IPS-20b (cell line): ENCODE data around the gene FOXJ1.

Experiments
- H3K27ac ChIP-seq: one replicate; pipeline ENCODE4 v1.5.1; 2013; ENCODE audit warnings: low read length
- H3K27me3 ChIP-seq: 2 replicates; pipeline ENCODE4 v1.6.1; 2013; ENCODE audit warnings: mild to moderate bottlenecking, low read length, inconsistent platforms; ENCODE audit not compliant: insufficient read depth
- H3K36me3 ChIP-seq: 2 replicates; pipeline ENCODE4 v1.6.1; 2013; ENCODE audit warnings: low read depth, mild to moderate bottlenecking, inconsistent platforms, low read length, moderate library complexity; ENCODE audit not compliant: insufficient read depth
- H3K4me1 ChIP-seq: 2 replicates; pipeline ENCODE4 v1.6.1; 2013; ENCODE audit warnings: mild to moderate bottlenecking, control low read depth, inconsistent platforms, low read length, moderate library complexity; ENCODE audit not compliant: insufficient read depth
- H3K4me3 ChIP-seq: 2 replicates; pipeline ENCODE4 v1.5.1; 2013; ENCODE audit warnings: mild to moderate bottlenecking, low read length, inconsistent platforms
- H3K9ac ChIP-seq: 2 replicates; pipeline ENCODE4 v1.6.1; 2013; ENCODE audit warnings: low read depth, mild to moderate bottlenecking, inconsistent platforms, low read length, moderate library complexity
- H3K9me3 ChIP-seq: 2 replicates; pipeline ENCODE4 v1.6.1; 2013; ENCODE audit warnings: mild to moderate bottlenecking, low read depth, low read length, inconsistent platforms; ENCODE audit not compliant: insufficient read depth

The FOXJ1 gene

DNA sequence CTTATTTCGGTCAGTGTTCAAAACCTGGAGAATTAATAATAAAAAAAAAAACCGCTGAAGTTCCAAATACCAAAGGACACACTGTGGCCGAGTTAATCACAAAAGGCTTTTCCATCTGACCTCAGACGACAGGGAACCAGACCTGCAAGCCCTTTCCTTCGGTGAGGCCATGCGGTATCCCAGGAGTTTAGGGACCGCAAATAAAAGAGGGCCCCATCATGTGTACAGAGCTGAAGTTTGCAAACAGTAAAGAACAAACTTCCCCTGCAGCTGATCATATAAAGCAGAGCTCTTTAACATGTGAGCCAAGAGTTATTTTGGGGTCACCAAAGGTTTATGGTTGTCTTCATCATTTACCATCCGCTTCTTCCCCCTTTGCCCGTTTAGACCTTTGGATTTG lies 33.0 kb upstream of the FOXJ1 start:
- no peak overlapping the region for H3K4me3 ChIP-seq
- no peak overlapping the region for H3K9ac ChIP-seq
- H3K9me3 ChIP-seq = no peaks in the 10 kb centered on the region
- no peaks in the 10 kb centered on the region for H3K36me3 ChIP-seq
- no peak overlapping the region for H3K27ac ChIP-seq
- no peaks in the 10 kb centered on the region for H3K4me1 ChIP-seq
- H3K27me3 ChIP-seq = no peaks in the 10 kb centered on the region

DNA sequence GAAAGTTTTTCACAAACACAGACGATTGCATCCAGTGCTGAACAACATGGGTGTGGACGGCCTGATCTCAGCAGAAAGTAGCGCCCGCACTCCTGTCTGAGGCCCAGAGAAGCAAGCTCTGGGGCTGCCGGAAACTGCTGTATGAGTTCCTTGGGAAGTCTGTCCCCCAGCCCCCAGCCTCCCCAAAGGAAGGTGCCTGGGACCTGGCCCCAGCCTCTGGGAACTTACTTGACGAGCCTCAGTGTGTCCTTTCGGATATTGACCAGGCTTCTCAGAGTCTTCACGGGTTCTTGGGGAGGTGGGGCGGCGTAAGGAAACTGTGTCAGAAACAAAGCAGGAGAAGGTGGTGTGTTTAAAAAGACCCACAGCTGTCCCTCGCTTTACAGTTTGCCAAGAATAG lies 32.4 kb upstream of the FOXJ1 start:
- Histone ChIP-seq H3K27me3 (no peaks in the 10 kb centered on the region), H3K9ac (no peak overlapping the region), H3K27ac (no peak overlapping the region), H3K36me3 (no peaks in the 10 kb centered on the region), H3K9me3 (no peaks in the 10 kb centered on the region), H3K4me3 (no peak overlapping the region), H3K4me1 (no peaks in the 10 kb centered on the region)

DNA sequence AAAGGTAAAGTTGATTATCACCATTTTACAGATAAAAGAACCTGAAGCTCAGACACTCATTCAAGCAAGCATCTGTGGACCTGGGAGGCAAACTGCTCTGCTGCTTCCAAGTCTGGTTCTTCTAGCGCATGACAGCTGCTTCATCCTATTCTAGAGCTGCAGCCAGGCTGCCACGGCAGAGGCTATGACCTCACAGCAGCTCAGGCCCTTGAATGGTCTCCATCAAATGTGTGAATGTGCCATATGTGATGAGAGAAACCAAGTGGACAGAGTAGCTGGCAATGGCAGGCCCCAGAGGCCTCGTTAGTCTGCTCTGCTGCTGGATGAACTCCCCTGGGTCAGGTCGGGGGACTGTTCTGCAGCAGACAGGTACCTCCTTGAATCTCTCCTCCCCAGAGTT lies 30.7 kb upstream of the FOXJ1 start:
- no peak overlapping the region for H3K9ac ChIP-seq
- H3K9me3 ChIP-seq = no peaks in the 10 kb centered on the region
- no peaks in the 10 kb centered on the region for H3K27me3 ChIP-seq
- no peak overlapping the region for H3K27ac ChIP-seq
- H3K4me1 ChIP-seq = no peaks in the 10 kb centered on the region
- no peak overlapping the region for H3K4me3 ChIP-seq
- no peaks in the 10 kb centered on the region for H3K36me3 ChIP-seq

DNA sequence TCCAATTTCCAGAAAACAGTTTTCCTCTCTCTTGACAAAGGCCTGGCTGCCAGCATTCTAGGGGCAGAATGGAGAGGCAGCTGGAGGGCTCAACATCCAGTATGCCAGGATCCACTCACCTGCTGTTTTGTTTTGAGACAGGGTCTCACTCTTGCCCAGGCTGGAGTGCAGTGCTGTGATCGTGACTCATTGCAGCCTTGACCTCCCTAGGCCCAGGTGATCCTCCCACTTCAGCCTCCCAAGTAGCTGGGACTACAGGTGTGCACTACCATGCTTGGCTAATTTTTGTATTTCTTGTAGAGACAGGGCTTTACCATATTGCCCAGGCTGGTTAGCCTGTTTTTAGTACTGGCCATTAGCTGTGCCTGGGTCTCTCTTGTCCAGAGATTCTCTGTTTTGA lies 29.1 kb upstream of the FOXJ1 start:
- Histone ChIP-seq H3K36me3 (no peaks in the 10 kb centered on the region), H3K27ac (no peak overlapping the region), H3K9ac (no peak overlapping the region), H3K4me1 (no peaks in the 10 kb centered on the region), H3K9me3 (no peaks in the 10 kb centered on the region), H3K27me3 (no peaks in the 10 kb centered on the region), H3K4me3 (no peak overlapping the region)

DNA sequence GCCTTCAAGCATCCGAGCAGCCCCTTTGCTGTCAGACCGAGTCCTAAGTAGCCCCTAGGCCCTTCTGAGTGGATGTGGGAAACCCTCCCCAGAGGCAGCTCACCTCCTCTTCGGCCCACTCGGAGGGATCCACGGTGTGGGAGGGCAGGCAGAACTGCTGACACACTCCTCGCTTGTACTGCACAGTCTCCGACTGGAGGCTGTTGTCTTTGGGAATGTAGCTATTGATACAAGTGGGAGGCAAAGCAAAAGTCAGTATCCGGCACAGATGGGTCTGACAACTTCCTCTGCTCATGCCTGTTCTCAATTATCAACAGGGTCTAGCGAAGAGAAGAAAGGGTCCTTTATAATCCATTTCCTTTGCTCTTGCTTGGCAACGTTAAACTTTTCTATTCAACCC lies 25.9 kb upstream of the FOXJ1 start:
- no peak overlapping the region for H3K27ac ChIP-seq
- peaks cover 10% of the 10 kb centered on the region for H3K4me1 ChIP-seq
- no peaks in the 10 kb centered on the region for H3K36me3 ChIP-seq
- H3K9me3 ChIP-seq = no peaks in the 10 kb centered on the region
- H3K4me3 ChIP-seq = no peak overlapping the region
- no peak overlapping the region for H3K9ac ChIP-seq
- H3K27me3 ChIP-seq = no peaks in the 10 kb centered on the region

DNA sequence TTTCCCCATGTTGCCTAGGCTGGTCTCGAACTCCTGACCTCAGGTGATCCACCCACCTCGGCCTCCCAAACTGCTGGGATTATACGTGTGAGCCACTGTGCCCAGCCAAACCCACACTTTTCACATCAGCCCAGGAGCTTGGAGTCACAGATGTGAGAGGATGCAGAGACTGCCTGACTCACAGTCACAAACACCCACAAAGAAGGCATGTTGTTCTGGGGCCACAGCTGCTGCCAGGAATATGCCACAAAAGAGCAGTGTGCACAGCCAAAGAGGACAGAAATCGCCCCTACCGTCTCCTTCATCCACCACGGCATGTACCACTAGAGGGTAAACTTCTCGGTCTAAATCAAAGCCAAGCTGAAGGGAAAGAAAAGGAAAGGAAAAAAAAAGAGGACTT lies 25.1 kb upstream of the FOXJ1 start:
- no peak overlapping the region for H3K9ac ChIP-seq
- H3K4me1 ChIP-seq = peaks cover 10% of the 10 kb centered on the region
- H3K36me3 ChIP-seq = no peaks in the 10 kb centered on the region
- H3K27me3 ChIP-seq = no peaks in the 10 kb centered on the region
- no peaks in the 10 kb centered on the region for H3K9me3 ChIP-seq
- no peak overlapping the region for H3K27ac ChIP-seq
- H3K4me3 ChIP-seq = no peak overlapping the region

DNA sequence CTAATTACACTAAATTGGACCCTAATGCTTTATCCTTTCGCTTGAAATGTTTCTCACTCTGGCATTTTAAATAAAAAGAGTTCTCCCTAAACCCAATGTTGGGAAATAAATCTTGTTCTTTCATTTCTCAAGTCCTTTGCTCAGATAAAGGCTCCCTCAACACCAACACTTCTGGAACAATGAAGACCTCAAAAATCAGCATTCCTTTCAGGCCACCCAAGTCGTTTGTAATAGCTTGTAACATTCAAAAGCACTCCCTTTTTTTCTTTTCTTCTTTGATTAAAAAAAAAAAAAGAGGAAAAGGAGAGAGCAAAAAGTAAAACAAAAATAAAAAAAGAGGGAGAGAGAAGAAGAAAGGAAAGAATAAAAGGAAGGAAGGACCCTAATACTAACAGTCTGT lies 23.3 kb upstream of the FOXJ1 start:
- H3K9me3 ChIP-seq = no peaks in the 10 kb centered on the region
- no peak overlapping the region for H3K9ac ChIP-seq
- no peak overlapping the region for H3K27ac ChIP-seq
- peaks cover 10% of the 10 kb centered on the region for H3K4me1 ChIP-seq
- no peak overlapping the region for H3K4me3 ChIP-seq
- no peaks in the 10 kb centered on the region for H3K36me3 ChIP-seq
- H3K27me3 ChIP-seq = no peaks in the 10 kb centered on the region

DNA sequence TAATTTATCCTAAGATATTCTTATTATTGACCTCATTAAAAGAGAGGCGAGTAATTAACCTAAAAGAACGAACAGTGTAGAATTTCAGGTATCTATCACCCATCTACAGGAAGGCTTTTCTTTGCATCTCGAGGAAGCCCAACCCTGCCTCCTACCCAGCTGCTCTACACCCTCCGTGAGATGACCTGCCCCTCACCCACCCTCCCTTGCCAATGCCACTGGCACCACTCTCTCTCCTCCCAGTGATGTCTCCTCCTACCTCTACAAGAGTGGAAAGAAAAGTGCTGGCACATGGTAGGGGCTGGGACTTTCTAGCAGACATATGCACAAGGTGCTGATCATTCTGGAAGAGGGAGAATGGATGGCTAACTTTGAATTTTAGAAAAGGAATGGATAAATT lies 22.9 kb upstream of the FOXJ1 start:
- Histone ChIP-seq H3K27ac (no peak overlapping the region), H3K36me3 (no peaks in the 10 kb centered on the region), H3K9me3 (no peaks in the 10 kb centered on the region)

DNA sequence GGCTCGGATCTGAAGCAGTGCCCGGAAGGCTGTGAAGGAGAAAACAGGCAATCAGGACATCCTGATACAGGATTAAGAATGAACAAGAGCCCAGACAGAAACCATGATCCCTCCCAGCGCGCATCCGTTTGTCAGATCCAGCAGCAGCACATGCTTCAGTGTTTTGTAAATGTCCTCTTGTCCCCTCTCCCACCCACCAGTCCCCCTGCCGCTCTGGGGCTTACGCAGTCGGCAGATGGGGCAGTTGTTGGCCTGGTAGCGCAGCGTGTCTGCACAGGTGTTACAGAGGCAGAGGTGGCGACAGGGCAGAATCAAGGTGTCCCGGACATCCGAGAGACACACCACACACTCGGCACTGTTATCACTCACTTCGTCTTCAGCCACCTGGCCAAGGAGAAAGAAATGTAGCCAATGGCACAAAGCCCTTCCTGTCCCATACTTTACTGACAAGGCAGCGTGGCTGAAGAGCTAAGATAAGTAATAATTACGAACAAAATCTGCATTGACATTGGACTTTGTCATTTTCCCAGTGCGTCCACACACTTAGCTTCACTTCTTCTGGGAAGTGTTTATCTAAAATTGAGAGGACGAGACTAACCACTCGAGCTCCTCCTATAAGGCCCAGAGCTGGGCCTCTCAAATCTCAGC lies 20.7 kb upstream of the FOXJ1 start:
- H3K27ac ChIP-seq = no peak overlapping the region
- no peaks in the 10 kb centered on the region for H3K9me3 ChIP-seq
- H3K4me1 ChIP-seq = peaks cover 10% of the 10 kb centered on the region
- no peaks in the 10 kb centered on the region for H3K27me3 ChIP-seq
- H3K4me3 ChIP-seq = no peak overlapping the region
- H3K9ac ChIP-seq = no peak overlapping the region
- no peaks in the 10 kb centered on the region for H3K36me3 ChIP-seq

More for the DNA sequence above, 22.9 kb upstream of the FOXJ1 start:
- no peaks in the 10 kb centered on the region for H3K27me3 ChIP-seq
- H3K4me3 ChIP-seq = no peak overlapping the region
- H3K4me1 ChIP-seq = peaks cover 10% of the 10 kb centered on the region
- no peak overlapping the region for H3K9ac ChIP-seq

DNA sequence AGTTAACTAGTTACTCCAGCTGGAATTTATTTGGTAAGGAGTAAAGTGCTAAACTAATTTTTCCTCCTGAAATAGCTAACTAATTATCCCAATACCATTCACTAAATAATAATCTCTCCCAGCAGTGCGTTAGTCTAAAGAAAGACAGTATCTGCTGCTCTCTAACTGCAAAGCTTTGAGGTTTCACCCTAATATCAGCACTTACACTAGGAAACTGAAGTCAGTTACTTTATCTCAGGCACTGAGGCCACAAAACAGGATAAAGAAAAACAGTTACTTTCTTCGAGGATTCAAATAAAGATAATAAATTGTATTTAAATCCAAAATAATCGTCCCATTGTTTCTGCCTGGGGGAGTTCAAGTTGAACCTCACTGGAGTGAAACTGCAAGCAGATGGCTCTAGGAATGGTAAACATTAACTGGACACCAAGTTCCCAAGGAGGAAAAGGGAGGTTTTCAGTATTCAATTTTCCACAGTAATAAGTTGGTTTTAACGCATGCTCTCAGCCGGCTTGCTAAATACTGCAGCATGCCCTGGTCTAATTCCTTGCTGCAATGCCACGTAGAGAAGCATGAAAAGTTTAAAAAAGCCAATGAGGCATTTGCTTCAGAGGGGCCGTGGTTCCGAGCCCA lies 20.0 kb upstream of the FOXJ1 start:
- Histone ChIP-seq H3K4me1 (peaks cover 10% of the 10 kb centered on the region), H3K9ac (no peak overlapping the region), H3K36me3 (no peaks in the 10 kb centered on the region), H3K9me3 (no peaks in the 10 kb centered on the region), H3K4me3 (no peak overlapping the region), H3K27ac (no peak overlapping the region), H3K27me3 (no peaks in the 10 kb centered on the region)

DNA sequence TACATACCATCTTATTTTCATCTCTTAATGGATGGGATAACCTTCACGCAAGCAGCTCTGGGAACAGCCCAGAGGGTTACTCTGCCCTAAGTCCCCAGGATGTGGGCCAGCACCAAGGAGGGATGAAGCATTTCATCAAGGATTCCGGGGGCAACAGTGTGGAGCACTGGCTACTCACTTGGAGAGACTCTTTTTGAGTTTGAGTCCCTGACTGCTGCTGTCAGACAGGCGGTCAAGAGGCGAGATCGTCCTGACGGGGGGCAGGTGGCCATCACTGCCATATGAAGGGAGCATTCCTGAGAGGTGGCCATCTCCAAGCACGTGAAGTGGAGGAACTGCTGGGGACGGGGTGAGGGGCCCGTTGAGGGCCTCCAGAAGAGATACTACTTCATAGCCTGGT lies 18.1 kb upstream of the FOXJ1 start:
- H3K9me3 ChIP-seq = no peaks in the 10 kb centered on the region

DNA sequence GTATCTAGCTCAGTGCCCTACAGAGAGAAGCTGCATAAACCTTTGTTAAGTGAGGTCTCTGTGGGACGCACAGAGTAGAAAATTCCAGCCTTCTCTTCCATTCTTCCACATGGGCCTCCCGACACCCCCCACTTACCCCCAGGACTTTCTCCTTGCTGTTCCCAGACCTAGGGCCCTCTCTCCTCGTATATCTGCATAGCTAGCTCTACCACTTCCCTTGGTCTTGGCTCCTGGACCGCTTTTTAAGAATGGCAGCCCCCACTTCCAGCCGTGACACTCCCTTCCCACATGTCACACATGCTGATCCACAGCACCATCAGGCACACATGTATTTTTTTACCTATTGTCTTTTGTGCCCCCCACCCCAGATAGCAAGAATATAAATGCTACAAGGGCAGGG lies 16.7 kb upstream of the FOXJ1 start:
- H3K4me3 ChIP-seq = no peak overlapping the region
- no peak overlapping the region for H3K9ac ChIP-seq
- H3K9me3 ChIP-seq = no peaks in the 10 kb centered on the region
- H3K27ac ChIP-seq = no peak overlapping the region
- no peaks in the 10 kb centered on the region for H3K4me1 ChIP-seq
- H3K36me3 ChIP-seq = no peaks in the 10 kb centered on the region
- no peaks in the 10 kb centered on the region for H3K27me3 ChIP-seq

More for the DNA sequence above, 18.1 kb upstream of the FOXJ1 start:
- no peak overlapping the region for H3K27ac ChIP-seq
- no peaks in the 10 kb centered on the region for H3K36me3 ChIP-seq
- H3K9ac ChIP-seq = no peak overlapping the region
- H3K4me1 ChIP-seq = peaks cover 3% of the 10 kb centered on the region; the same call in 1 of the 2 replicates
- no peaks in the 10 kb centered on the region for H3K27me3 ChIP-seq
- H3K4me3 ChIP-seq = no peak overlapping the region
